ENCODE data around the gene EHBP1L1.

Gene EHBP1L1

DNA sequence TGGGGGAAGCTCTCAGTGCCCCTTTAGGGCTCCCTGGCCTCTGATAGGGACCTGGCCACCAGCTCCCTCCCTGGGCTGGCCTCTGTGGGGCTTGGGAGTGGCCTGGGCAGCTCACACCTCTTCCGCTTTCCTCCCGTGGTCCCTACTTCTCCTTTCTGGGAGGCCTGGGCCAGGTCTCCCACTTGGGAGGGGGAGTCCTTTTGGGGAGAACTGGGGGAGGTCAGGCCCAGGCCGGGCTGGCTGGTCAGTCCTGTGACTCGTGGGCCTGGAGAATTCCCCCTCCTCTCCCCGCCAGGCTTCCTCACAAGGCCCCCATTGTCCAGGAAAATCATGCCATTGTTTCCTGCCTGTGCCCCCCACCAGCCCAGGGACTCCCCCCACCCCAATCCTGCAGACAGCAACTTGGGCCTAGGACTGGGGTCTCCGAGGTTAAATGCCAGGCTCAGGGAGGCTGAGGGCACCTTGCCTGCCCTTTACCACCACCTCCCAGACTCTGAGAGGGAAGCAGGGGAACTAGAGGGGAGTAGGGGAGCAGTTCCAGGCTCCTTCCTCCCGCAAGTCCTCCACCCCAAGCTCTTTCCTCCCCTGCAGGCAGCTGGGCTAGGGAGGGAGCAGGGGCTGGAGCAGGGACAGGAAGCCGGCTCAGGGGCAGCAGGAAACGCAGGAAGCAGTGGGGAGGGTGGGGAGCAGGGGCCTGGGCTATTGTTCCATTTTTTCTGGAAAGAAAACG, 35.3 kb downstream of the EHBP1L1 start:
- Histone ChIP-seq H3K4me3 (ENCODE audit: insufficient read depth, low read depth, low read length) (no peak overlapping the region), H3K27ac (ENCODE audit: insufficient read depth, low read depth, low read length, poor library complexity, severe bottlenecking) (no peak overlapping the region), H3K36me3 (ENCODE audit: control insufficient read depth, insufficient read depth, low read length) (no peaks in the 10 kb centered on the region), H3K4me1 (ENCODE audit: control insufficient read depth, insufficient read depth, low read length) (peaks cover 26% of the 10 kb centered on the region), H3K9me3 (ENCODE audit: control insufficient read depth, low read length) (no peaks in the 10 kb centered on the region), H3K27me3 (ENCODE audit: control insufficient read depth, insufficient read depth, low read length, poor library complexity, severe bottlenecking) (no peaks in the 10 kb centered on the region)
- 54 to 58% methylated on average over 9 to 10 of the region's 10 CpGs for WGBS, 2 experiments

- Histone ChIP-seq H3K9me3 (ENCODE audit: control insufficient read depth, low read length) (no peaks in the 10 kb centered on the region), H3K27me3 (ENCODE audit: control insufficient read depth, insufficient read depth, low read length, poor library complexity, severe bottlenecking) (no peaks in the 10 kb centered on the region), H3K27ac (ENCODE audit: insufficient read depth, low read depth, low read length, poor library complexity, severe bottlenecking) (no peak overlapping the region), H3K4me3 (ENCODE audit: insufficient read depth, low read depth, low read length) (no peak overlapping the region), H3K4me1 (ENCODE audit: control insufficient read depth, insufficient read depth, low read length) (peaks cover 26% of the 10 kb centered on the region), H3K36me3 (ENCODE audit: control insufficient read depth, insufficient read depth, low read length) (no peaks in the 10 kb centered on the region)
- 85 to 87% methylated on average over 12 of the region's 12 CpGs for WGBS, 2 experiments
Observed at GRCh38 chr11:65611758-65612603, 36.1 kb downstream of the EHBP1L1 start.

- Histone ChIP-seq H3K36me3 (ENCODE audit: control insufficient read depth, insufficient read depth, low read length) (peaks cover 7% of the 10 kb centered on the region), H3K27ac (ENCODE audit: insufficient read depth, low read depth, low read length, poor library complexity, severe bottlenecking) (no peak overlapping the region), H3K4me1 (ENCODE audit: control insufficient read depth, insufficient read depth, low read length) (peaks cover 31% of the 10 kb centered on the region), H3K27me3 (ENCODE audit: control insufficient read depth, insufficient read depth, low read length, poor library complexity, severe bottlenecking) (no peaks in the 10 kb centered on the region), H3K4me3 (ENCODE audit: insufficient read depth, low read depth, low read length) (peak overlapping the region; percentile 94), H3K9me3 (ENCODE audit: control insufficient read depth, low read length) (no peaks in the 10 kb centered on the region)
- WGBS, 2 experiments = 95% methylated on average over 7 of the region's 7 CpGs
Observed at GRCh38 chr11:65612691-65613090, 36.8 kb downstream of the EHBP1L1 start.

DNA sequence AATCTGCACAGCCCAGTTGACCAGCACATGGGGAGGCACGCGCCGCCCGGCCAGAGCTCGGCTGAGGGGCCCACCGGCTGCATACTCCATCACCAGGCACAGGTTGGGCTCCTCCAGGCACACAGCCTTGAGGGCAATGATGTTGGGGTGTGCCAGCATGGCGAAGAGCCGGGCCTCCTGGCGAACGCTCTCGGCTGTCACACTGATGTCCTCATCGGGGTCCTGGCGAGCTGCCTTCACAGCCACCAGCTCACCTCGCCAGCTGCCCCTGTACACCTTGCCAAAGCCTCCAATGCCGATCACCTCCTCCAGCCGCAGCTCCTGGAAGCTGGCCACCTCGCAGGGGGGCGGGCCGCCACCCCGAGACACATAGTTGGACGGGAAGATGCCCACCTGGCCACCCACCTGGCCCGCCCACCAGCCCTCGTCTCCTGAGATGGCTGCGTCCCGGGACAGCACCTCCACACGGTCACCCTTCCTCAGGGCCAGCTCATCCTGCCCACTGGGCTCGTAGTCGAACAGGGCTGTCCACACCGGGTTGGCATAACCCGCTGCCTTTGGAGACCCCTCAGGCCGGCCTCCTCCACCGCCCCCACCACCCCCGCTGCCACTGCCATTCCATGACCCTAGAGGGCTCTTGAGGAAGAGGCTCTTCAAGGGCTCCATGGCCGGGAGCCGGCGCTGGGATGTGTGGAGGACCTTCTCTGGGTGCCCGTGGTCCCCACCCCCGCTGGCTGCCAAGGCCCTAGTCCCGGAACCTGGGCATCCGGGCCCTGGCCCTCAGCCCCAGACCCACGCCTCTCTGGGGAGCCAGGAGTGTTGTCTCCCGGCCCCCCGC, 37.5 kb downstream of the EHBP1L1 start:
- Histone ChIP-seq H3K27me3 (ENCODE audit: control insufficient read depth, insufficient read depth, low read length, poor library complexity, severe bottlenecking) (no peaks in the 10 kb centered on the region), H3K9me3 (ENCODE audit: control insufficient read depth, low read length) (no peaks in the 10 kb centered on the region), H3K27ac (ENCODE audit: insufficient read depth, low read depth, low read length, poor library complexity, severe bottlenecking) (no peak overlapping the region), H3K4me1 (ENCODE audit: control insufficient read depth, insufficient read depth, low read length) (peaks cover 31% of the 10 kb centered on the region), H3K36me3 (ENCODE audit: control insufficient read depth, insufficient read depth, low read length) (peaks cover 12% of the 10 kb centered on the region), H3K4me3 (ENCODE audit: insufficient read depth, low read depth, low read length) (peak overlapping the region; percentile 94)
- WGBS, 2 experiments = 61 to 62% methylated on average over 43 of the region's 43 CpGs

DNA sequence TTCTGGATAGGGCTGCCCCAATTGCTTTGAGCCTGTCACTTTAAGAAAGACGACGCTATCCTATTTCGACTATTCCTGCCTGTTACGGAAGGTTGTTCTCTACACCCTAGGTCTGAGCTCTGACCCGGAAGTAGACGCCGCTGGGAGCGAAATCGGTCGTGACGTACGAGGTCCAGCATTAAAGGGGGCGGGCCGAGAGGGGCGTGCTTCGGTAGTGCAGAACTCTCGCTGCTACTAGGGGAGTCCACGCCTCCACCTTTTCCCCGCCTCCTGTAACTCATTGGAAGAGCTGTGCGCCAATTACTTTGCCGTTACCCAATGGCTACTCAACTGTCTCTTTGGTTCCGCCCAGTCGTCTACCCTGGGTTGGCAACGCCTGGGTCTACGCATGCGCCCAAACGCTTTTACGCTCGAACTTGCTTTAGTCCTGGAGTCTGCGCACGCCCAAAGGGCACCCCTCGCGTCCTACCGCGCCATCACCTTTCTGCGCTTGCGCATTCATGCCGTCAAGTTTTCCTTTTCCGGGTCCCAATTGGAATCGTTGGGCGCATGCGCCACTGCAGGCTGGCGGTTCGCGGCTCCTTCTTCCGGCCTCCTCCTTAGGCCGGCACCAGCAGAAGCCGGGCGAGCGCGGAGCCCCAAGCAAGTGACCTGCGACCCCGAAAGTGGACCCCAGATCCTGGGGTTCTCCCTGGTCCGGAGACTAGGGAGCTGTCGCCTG, 39.5 kb downstream of the EHBP1L1 start, which contains the start of gene PCNX3:
PCNX3 (plus strand) TSS at position 548 of the 721 bp plus-strand sequence. CDS start 536 bp downstream, outside the sequence.
- Histone ChIP-seq H3K9me3 (ENCODE audit: control insufficient read depth, low read length) (no peaks in the 10 kb centered on the region), H3K36me3 (ENCODE audit: control insufficient read depth, insufficient read depth, low read length) (peaks cover 23% of the 10 kb centered on the region), H3K27ac (ENCODE audit: insufficient read depth, low read depth, low read length, poor library complexity, severe bottlenecking) (peak within 1 kb of the TSS; percentile 52), H3K4me3 (ENCODE audit: insufficient read depth, low read depth, low read length) (peak within 1 kb of the TSS; percentile 94), H3K4me1 (ENCODE audit: control insufficient read depth, insufficient read depth, low read length) (peaks cover 31% of the 10 kb centered on the region), H3K27me3 (ENCODE audit: control insufficient read depth, insufficient read depth, low read length, poor library complexity, severe bottlenecking) (no peaks in the 10 kb centered on the region)
- WGBS, 2 experiments = 0% methylated on average over 55 of the region's 55 CpGs

- H3K27me3 ChIP-seq (ENCODE audit: control insufficient read depth, insufficient read depth, low read length, poor library complexity, severe bottlenecking) = no peaks in the 10 kb centered on the region
- WGBS, 2 experiments = 3 to 5% methylated on average over 50 of the region's 50 CpGs
- H3K4me3 ChIP-seq (ENCODE audit: insufficient read depth, low read depth, low read length) = peak overlapping the region; percentile 94
- peak overlapping the region; percentile 26 for H3K27ac ChIP-seq (ENCODE audit: insufficient read depth, low read depth, low read length, poor library complexity, severe bottlenecking)
- H3K36me3 ChIP-seq (ENCODE audit: control insufficient read depth, insufficient read depth, low read length) = peaks cover 29% of the 10 kb centered on the region
- H3K4me1 ChIP-seq (ENCODE audit: control insufficient read depth, insufficient read depth, low read length) = peaks cover 31% of the 10 kb centered on the region
- H3K9me3 ChIP-seq (ENCODE audit: control insufficient read depth, low read length) = no peaks in the 10 kb centered on the region
Observed at GRCh38 chr11:65615950-65616574, 40.2 kb downstream of the EHBP1L1 start.

GRCh38 chr11:65616575-65617001, 40.7 kb downstream of the EHBP1L1 start:
- 86 to 87% methylated on average over 9 to 10 of the region's 10 CpGs for WGBS, 2 experiments
- Histone ChIP-seq H3K27me3 (ENCODE audit: control insufficient read depth, insufficient read depth, low read length, poor library complexity, severe bottlenecking) (no peaks in the 10 kb centered on the region), H3K4me3 (ENCODE audit: insufficient read depth, low read depth, low read length) (peak overlapping the region; percentile 94), H3K4me1 (ENCODE audit: control insufficient read depth, insufficient read depth, low read length) (peaks cover 28% of the 10 kb centered on the region), H3K9me3 (ENCODE audit: control insufficient read depth, low read length) (no peaks in the 10 kb centered on the region), H3K36me3 (ENCODE audit: control insufficient read depth, insufficient read depth, low read length) (peaks cover 29% of the 10 kb centered on the region), H3K27ac (ENCODE audit: insufficient read depth, low read depth, low read length, poor library complexity, severe bottlenecking) (no peak overlapping the region)

DNA sequence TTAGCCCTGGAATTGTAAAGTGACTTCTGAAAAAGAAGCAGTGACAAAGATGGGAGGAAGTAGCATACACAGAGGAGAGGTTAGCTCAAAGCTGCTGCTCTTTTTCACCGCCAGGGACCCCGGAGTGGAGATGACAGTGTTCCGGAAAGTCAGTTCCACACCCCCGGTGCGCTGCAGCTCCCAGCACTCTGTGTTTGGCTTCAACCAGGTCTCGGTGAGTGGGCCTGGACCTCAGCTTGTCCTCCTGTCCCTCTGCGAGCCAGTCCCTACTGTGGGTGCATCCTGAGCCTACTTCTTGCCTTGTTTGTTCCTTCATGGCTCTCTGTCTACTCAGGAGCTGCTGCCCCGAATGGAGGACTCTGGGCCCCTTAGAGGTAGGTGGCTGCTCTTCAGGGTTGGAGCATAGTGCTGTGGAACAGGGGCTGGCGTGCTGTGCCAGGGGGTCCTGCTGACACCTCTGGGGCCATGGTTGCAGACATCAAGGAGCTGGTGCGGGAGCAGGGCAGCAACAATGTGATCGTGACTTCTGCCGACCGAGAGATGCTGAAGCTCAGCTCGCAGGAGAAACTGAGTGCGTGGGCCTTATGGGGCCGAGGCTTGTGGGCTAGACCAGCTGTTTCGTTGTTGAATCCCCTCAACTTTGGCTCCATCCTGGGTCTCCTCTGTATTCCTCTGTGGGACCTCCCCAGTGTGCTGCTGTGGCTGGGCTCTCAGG, 41.4 kb downstream of the EHBP1L1 start:
- 96% methylated on average over 17 of the region's 17 CpGs for WGBS, 2 experiments
- Histone ChIP-seq H3K27me3 (ENCODE audit: control insufficient read depth, insufficient read depth, low read length, poor library complexity, severe bottlenecking) (no peaks in the 10 kb centered on the region), H3K9me3 (ENCODE audit: control insufficient read depth, low read length) (no peaks in the 10 kb centered on the region), H3K36me3 (ENCODE audit: control insufficient read depth, insufficient read depth, low read length) (peaks cover 29% of the 10 kb centered on the region), H3K27ac (ENCODE audit: insufficient read depth, low read depth, low read length, poor library complexity, severe bottlenecking) (no peak overlapping the region), H3K4me3 (ENCODE audit: insufficient read depth, low read depth, low read length) (no peak overlapping the region), H3K4me1 (ENCODE audit: control insufficient read depth, insufficient read depth, low read length) (peaks cover 22% of the 10 kb centered on the region)
